Sciatic nerve (tissue), 2 donors: ENCODE results near the gene GLTPD2. TPM values are rescaled to one million over a fixed set of nuclear protein-coding genes. Genes with fewer than 3 reads are reported as not detected.

Experiments used
- ATAC-seq: fragments of 200-7000 bp; cut with Tn5 transposase; one replicate; pipeline ENCODE4 v1.9.1; 2020; ENCODE audit warnings: mild to moderate bottlenecking, moderate library complexity
- DNase-seq: peaks from one replicate; pipeline ENCODE4 v3.0.0-alpha.2; 2020; ENCODE audit warnings: low spot score
- intact Hi-C: fragments of 100-400 bp; cut with DNase I; formaldehyde crosslinking; loops from one replicate; pipeline ENCODE4 v1.14.2; 2022
- total RNA-seq: library from RNA; stranded (reverse); fragmentation: NEBNext Ultra II Directional; extraction: Animal tissue kit (Norgen Biotek cat#: 25700); gene quantifications from one replicate; pipeline ENCODE4 v1.2.1, GENCODE V29; 2021
- donor health status: DM: no; HTN: no; CAD: no.
- donor health status: DM: no; HTN: no; CAD: no.

Gene GLTPD2
- not detected for total RNA-seq

- ATAC-seq, result no peak
- no peak for DNase-seq
- intact Hi-C loops, result loop anchor here (5.0 kb wide), 1 partner anchor 103 kb away; no protein-coding TSS in a partner anchor
Observed at GRCh38 chr17:4788807-4789700, at the start of gene GLTPD2. Gene GLTPD2 (plus strand): TSS chr17:4788964. CDS start chr17:4789012, 48 bp downstream.

- peak; percentile 78 for DNase-seq
- peak; percentile 50 for ATAC-seq
- intact Hi-C loops, result loop anchor here (10.0 kb wide), 1 partner anchor 145 kb away; no protein-coding TSS in a partner anchor
Observed at GRCh38 chr17:4739122-4740024, 49.4 kb upstream of the GLTPD2 start, which contains the start of the genes CXCL16 and ZMYND15. Gene CXCL16 (minus strand): TSS chr17:4739928. CDS start chr17:4739339, 589 bp downstream. Gene ZMYND15 (plus strand): TSS chr17:4739833. CDS start chr17:4740549, 716 bp downstream.

- intact Hi-C loops, result no loop called here
- DNase-seq (no peak), ATAC-seq (no peak)
Observed at GRCh38 chr17:4740025-4740351, 48.8 kb upstream of the GLTPD2 start.

GRCh38 chr17:4740584-4740983 lies 48.2 kb upstream of the GLTPD2 start:
- DNase-seq (no peak), ATAC-seq (no peak)
- intact Hi-C loops, result no loop called here

GRCh38 chr17:4741544-4741943 lies 47.2 kb upstream of the GLTPD2 start:
- DNase-seq (no peak), ATAC-seq (no peak)
- intact Hi-C loops, result no loop called here

GRCh38 chr17:4742133-4742532 lies 46.6 kb upstream of the GLTPD2 start:
- ATAC-seq, result no peak
- intact Hi-C loops, result no loop called here
- DNase-seq, result no peak

- intact Hi-C loops, result no loop called here
- no peak for DNase-seq
- ATAC-seq, result no peak
Observed at GRCh38 chr17:4742629-4743028, 46.1 kb upstream of the GLTPD2 start.

- intact Hi-C loops, result no loop called here
- ATAC-seq, result no peak
- DNase-seq, result no peak
Observed at GRCh38 chr17:4743216-4743615, 45.5 kb upstream of the GLTPD2 start.

- ATAC-seq, result no peak
- intact Hi-C loops, result no loop called here
- DNase-seq, result no peak
Observed at GRCh38 chr17:4743898-4744297, 44.9 kb upstream of the GLTPD2 start.

GRCh38 chr17:4744999-4745969 lies 43.5 kb upstream of the GLTPD2 start:
- intact Hi-C loops, result no loop called here
- ATAC-seq (peak; percentile 18), DNase-seq (no peak)

GRCh38 chr17:4747847-4748246 lies 40.9 kb upstream of the GLTPD2 start:
- ATAC-seq, result peak; percentile 78
- intact Hi-C loops, result no loop called here
- DNase-seq, result no peak

GRCh38 chr17:4748686-4749085 lies 40.1 kb upstream of the GLTPD2 start:
- DNase-seq (no peak), ATAC-seq (peak; percentile 74)
- intact Hi-C loops, result no loop called here

- DNase-seq (no peak), ATAC-seq (no peak)
- intact Hi-C loops, result no loop called here
Observed at GRCh38 chr17:4750606-4751005, 38.2 kb upstream of the GLTPD2 start.

GRCh38 chr17:4751932-4752331 lies 36.8 kb upstream of the GLTPD2 start:
- ATAC-seq (no peak), DNase-seq (no peak)
- intact Hi-C loops, result no loop called here

GRCh38 chr17:4753392-4753791 lies 35.4 kb upstream of the GLTPD2 start:
- ATAC-seq, result no peak
- intact Hi-C loops, result no loop called here
- DNase-seq, result no peak

- DNase-seq (no peak), ATAC-seq (peak; percentile 81)
- intact Hi-C loops, result no loop called here
Observed at GRCh38 chr17:4759776-4760236, 29.0 kb upstream of the GLTPD2 start.

GRCh38 chr17:4764595-4764994 lies 24.2 kb upstream of the GLTPD2 start:
- no peak for DNase-seq
- intact Hi-C loops, result no loop called here
- peak; percentile 63 for ATAC-seq

GRCh38 chr17:4766201-4766600 lies 22.6 kb upstream of the GLTPD2 start:
- intact Hi-C loops, result no loop called here
- ATAC-seq, result peak; percentile 68
- no peak for DNase-seq
